A549 (cell line): ENCODE results near the gene PLCD3. TPM values are rescaled to one million over a fixed set of nuclear protein-coding genes. Genes with fewer than 3 reads are reported as not detected.

Source experiments
- ATAC-seq, 2 experiments: fragments of 200-7000 bp in 1 of 2; fragments of >200 bp in 1 of 2; cut with Nextera tagmentation in 1 of 2; cut with Tn5 transposase in 1 of 2; 3 replicates each; pipeline versions ENCODE4 v1.8.0 to v1.9.1; 2018 to 2020; ENCODE audit warnings: mild to moderate bottlenecking in 1 of 2, moderate library complexity in 1 of 2
- CTCF ChIA-PET: fragments of 300-600 bp; sonication (Branson Sonifier 250); formaldehyde crosslinking; extraction: SDS; loops from one replicate; lab custom pipeline; 2021; ENCODE audit warnings: antibody characterized with exemption, inconsistent platforms; lab: Yijun Ruan, JAX
- POLR2A ChIA-PET: fragments of 350-600 bp; formaldehyde crosslinking; extraction: SDS; loops from one replicate; lab custom pipeline; 2021; ENCODE audit warnings: antibody characterized with exemption, inconsistent platforms; lab: Yijun Ruan, JAX
- DNase-seq, 2 experiments: peaks; one replicate each; pipeline versions ENCODE4 v3.0.0 to v3.0.0-alpha.2; 2011 to 2016; ENCODE audit warnings: low read depth in 1 of 2, low spot score in 1 of 2
- FAIRE-seq: peaks from 2 replicates; lab custom pipeline; 2011; peaks lifted over from hg19 to GRCh38; lab: Jason Lieb, UNC
- H3K27ac ChIP-seq, 2 experiments: fragments of >200 bp; sonication (Bioruptor Twin); formaldehyde crosslinking; 3 replicates each; pipeline ENCODE4 v1.5.1; 2016 to 2017
- H3K4me1 ChIP-seq: fragments of >200 bp; sonication (Bioruptor Twin); formaldehyde crosslinking; 3 replicates; pipeline ENCODE4 v1.6.1; 2016
- H3K4me2 ChIP-seq: fragments of >200 bp; sonication (Bioruptor Twin); formaldehyde crosslinking; 3 replicates; pipeline ENCODE4 v1.6.1; 2016
- H3K4me3 ChIP-seq: fragments of >200 bp; sonication (Bioruptor Twin); formaldehyde crosslinking; 3 replicates; pipeline ENCODE4 v1.5.1; 2016
- H3K9me3 ChIP-seq: fragments of >200 bp; sonication (Bioruptor Twin); formaldehyde crosslinking; 3 replicates; pipeline ENCODE4 v1.6.1; 2016
- BHLHE40 ChIP-seq: IDR thresholded peaks from 2 replicates; pipeline ENCODE4 v1.6.1; 2012; ENCODE audit warnings: low read depth, low read length, inconsistent platforms
- CBX2 ChIP-seq: fragments of 200-600 bp; sonication (generic); IDR thresholded peaks from 2 replicates; pipeline ENCODE4 v1.6.1; 2016; ENCODE audit warnings: low read depth, mild to moderate bottlenecking, borderline replicate concordance
- CEBPB ChIP-seq, 2 experiments: fragments of >200 bp in 1 of 2; sonication (Bioruptor Twin) in 1 of 2; formaldehyde crosslinking in 1 of 2; IDR thresholded peaks; 2 replicates each; pipeline ENCODE4 v1.6.1; 2012 to 2016
- CHD4 ChIP-seq: fragments of 200-600 bp; sonication (generic); IDR thresholded peaks from 2 replicates; pipeline ENCODE4 v1.6.1; 2016; ENCODE audit warnings: antibody characterized with exemption, mild to moderate bottlenecking, borderline replicate concordance
- EHF ChIP-seq: fragments of 250-450 bp; sonication (Bioruptor Pico); IDR thresholded peaks from 2 replicates; pipeline ENCODE4 v1.5.0; 2020; ENCODE audit warnings: mild to moderate bottlenecking
- EP300 ChIP-seq, 2 experiments: fragments of >200 bp; sonication (Bioruptor Twin); formaldehyde crosslinking; IDR thresholded peaks; 2 replicates in 1 of 2; 3 replicates in 1 of 2; pipeline ENCODE4 v1.6.1; 2016 to 2017
- FOSB ChIP-seq: fragments of 250-450 bp; sonication (Bioruptor Pico); IDR thresholded peaks from 2 replicates; pipeline ENCODE4 v1.5.0; 2020; ENCODE audit warnings: mild to moderate bottlenecking, moderate library complexity
- FOSL2 ChIP-seq, 2 experiments: fragments of 450-650 bp in 1 of 2; fragments of >200 bp in 1 of 2; sonication (Bioruptor Twin) in 1 of 2; formaldehyde crosslinking; IDR thresholded peaks; 2 replicates each; pipeline versions ENCODE4 v1.5.0 to v1.6.1; 2016 to 2020; ENCODE audit warnings: mild to moderate bottlenecking in 1 of 2, moderate library complexity in 1 of 2
- HDAC2 ChIP-seq: fragments of 200-600 bp; sonication (generic); IDR thresholded peaks from 2 replicates; pipeline ENCODE4 v1.6.1; 2016
- JUNB ChIP-seq: fragments of >200 bp; sonication (Bioruptor Twin); formaldehyde crosslinking; IDR thresholded peaks from 2 replicates; pipeline ENCODE4 v1.6.1; 2016
- MAFK ChIP-seq: fragments of 450-650 bp; IDR thresholded peaks from 2 replicates; pipeline ENCODE4 v1.6.1; 2014; ENCODE audit not compliant: partially characterized antibody
- NFE2L2 ChIP-seq: fragments of 150-350 bp; conservative IDR thresholded peaks from 2 replicates; pipeline ENCODE4 v1.6.1; 2014; ENCODE audit warnings: low read length
- PHF8 ChIP-seq: fragments of 200-600 bp; sonication (generic); IDR thresholded peaks from 2 replicates; pipeline ENCODE4 v1.6.1; 2016; ENCODE audit warnings: low read depth, mild to moderate bottlenecking, antibody characterized with exemption, moderate library complexity, borderline replicate concordance
- POLR2A ChIP-seq: IDR thresholded peaks from 2 replicates; pipeline ENCODE4 v1.6.1; 2012; ENCODE audit warnings: mild to moderate bottlenecking, low read length
- RFX5 ChIP-seq: fragments of 450-650 bp; IDR thresholded peaks from 2 replicates; pipeline ENCODE4 v1.7.1; 2014; ENCODE audit warnings: antibody characterized with exemption, mild to moderate bottlenecking, moderate library complexity
- RNF2 ChIP-seq: fragments of 200-600 bp; sonication (generic); IDR thresholded peaks from 2 replicates; pipeline ENCODE4 v1.6.1; 2016; ENCODE audit warnings: low read depth, mild to moderate bottlenecking, antibody characterized with exemption, moderate library complexity, borderline replicate concordance
- SMC3 ChIP-seq: fragments of >200 bp; sonication (Bioruptor Twin); formaldehyde crosslinking; IDR thresholded peaks from 3 replicates; pipeline ENCODE4 v1.6.1; 2018; ENCODE audit warnings: inconsistent platforms
- SREBF2 ChIP-seq: fragments of 450-650 bp; IDR thresholded peaks from 2 replicates; pipeline ENCODE4 v1.6.1; 2014; ENCODE audit warnings: mild to moderate bottlenecking, moderate library complexity
- TFCP2L1 ChIP-seq: fragments of 250-450 bp; sonication (Bioruptor Pico); IDR thresholded peaks from 2 replicates; pipeline ENCODE4 v1.5.0; 2021; ENCODE audit warnings: mild to moderate bottlenecking
- TP53 ChIP-seq: fragments of 250-450 bp; sonication (Bioruptor Pico); IDR thresholded peaks from 2 replicates; pipeline ENCODE4 v1.5.0; 2021; ENCODE audit warnings: mild to moderate bottlenecking, moderate library complexity
- WGBS: methylation state at CpG from one replicate; pipeline ENCODE4 v1.1.6; 2017; ENCODE audit errors: missing lambda C conversion rate; 5-methylcytosine and 5-hydroxymethylcytosine counted together
- polyA plus RNA-seq, 4 experiments: library from polyadenylated mRNA; depleted of rRNA in 3 of 4; stranded (reverse); fragments of >200 nt; fragmentation: RNase III in 1 of 4; extraction: RNeasy Plus Mini Kit Qiagen cat#74134 plus additional on column Dnase treatment in 1 of 4; gene quantifications; 2 replicates in 3 of 4; 3 replicates in 1 of 4; pipeline ENCODE4 v1.2.3, GENCODE V29; 2011 to 2017
- TF ChIP-seq, protein P1 (sequence below): fragments of 150-350 bp; IDR thresholded peaks from 2 replicates; pipeline ENCODE4 v1.6.1; 2014; ENCODE audit warnings: low read depth, mild to moderate bottlenecking, low read length
- TF ChIP-seq, protein P2 (sequence below): fragments of 450-650 bp; IDR thresholded peaks from 2 replicates; pipeline ENCODE4 v1.6.1; 2014; ENCODE audit warnings: antibody characterized with exemption

Gene PLCD3
- polyA plus RNA-seq, 2 of the 4 experiments (the other 2 are of a cell fraction) = 56.6 to 105 TPM

DNA sequence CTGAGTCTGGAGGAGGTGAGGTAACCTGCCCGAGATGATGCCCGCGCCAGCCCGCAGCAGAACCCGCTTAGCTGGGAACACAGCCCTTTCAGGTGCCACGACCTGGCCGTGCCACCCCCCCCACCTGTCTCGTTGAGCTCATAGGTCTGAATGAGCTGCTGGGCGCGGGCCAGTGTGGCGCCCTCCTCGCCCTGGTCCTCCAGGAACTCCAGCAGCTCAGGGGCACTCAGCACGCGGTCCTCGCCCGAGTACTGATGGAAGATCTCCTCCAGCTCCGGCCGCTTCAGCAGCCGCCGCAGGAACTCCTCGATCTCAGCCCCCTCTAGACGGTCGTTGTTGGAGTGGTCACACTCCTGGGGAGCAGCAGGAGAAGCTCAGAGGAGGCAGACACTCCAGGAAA is 13.6 kb downstream of the PLCD3 start:
- ChIA-PET POLR2A (interaction anchor here (0.8 to 1.5 kb wide), 2 partner anchors 13 to 58 kb away, joined by 4 read pairs; partner anchors contain the start of gene NMT1), CTCF (interaction anchor here (0.6 to 12.0 kb wide), 12 partner anchors 10 to 200 kb away, joined by 3 to 288 read pairs (median 6); partner anchors contain the start of genes ACBD4, HEXIM1 and PLCD3)
- ATAC-seq = no peak
- H3K4me1 ChIP-seq = peaks cover 29% of the 10 kb centered on the region
- no peak for FAIRE-seq
- H3K4me2 ChIP-seq = no peak overlapping the region
- WGBS = 90% methylated on average over 23 of the region's 23 CpGs
- H3K27ac ChIP-seq = no peak overlapping the region
- DNase-seq = no peak
- no peaks in the 10 kb centered on the region for H3K9me3 ChIP-seq
- TF ChIP-seq POLR2A = no peak
- no peak overlapping the region for H3K4me3 ChIP-seq

DNA sequence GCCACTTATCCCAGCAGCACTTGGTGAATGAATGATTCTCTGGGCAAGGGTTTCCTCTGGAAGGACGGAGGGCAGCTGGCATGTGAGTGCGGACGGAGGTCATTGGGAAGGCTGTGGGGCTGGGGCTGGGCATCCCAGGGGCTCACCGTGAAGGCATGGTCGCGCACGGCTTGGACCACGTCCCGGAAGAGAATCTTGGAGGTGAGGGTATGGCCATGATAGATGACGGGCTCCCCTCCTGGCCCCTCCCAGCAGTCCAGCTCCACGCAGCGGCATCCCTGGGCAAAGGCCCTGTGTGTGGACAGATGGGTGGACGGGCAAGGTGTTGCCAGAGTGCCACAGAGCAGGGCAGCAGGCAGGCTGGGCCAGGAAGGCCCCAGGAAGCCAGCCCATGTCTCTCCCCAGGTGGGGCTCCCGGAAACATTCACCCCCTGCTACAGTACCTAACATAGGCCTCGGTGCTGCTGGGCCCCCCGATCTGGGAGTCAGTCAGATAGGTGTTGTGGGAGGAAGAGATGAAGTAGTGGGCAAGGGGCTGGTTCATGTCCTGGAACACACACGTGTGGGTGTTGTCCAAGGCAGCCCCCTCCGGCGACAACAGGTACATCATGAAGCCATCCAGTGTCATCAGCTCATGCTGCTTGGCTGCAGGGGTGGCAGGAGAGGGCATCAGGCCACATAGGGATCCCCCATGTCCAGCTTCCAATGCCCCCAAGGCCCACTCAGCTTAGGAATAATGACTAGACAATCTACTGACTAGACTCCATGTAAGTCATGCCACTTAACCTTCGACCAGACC is 14.3 kb downstream of the PLCD3 start:
- WGBS = 97% methylated on average over 20 of the region's 20 CpGs

DNA sequence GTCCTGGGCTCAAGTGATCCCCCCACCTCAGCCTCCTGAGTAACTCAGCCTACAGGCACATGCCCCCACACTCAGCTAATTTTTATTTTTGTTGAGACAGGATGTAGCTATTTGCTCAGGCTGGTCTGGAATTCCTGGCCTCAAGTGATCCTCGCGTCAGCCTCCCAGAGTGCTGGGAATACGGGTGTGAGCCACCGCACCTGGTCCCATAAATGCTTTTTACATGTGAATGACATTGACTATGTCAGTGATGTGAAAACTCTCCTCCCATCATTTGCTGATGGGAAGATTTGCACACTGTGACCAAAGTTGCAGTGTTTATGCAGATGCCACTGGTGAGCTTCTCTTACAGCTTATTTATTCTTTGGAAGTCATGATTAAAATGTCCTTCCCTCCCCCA is 15.0 kb downstream of the PLCD3 start:
- DNase-seq (no peak), FAIRE-seq (peak; percentile 7)
- H3K27ac ChIP-seq = no peak overlapping the region
- POLR2A ChIA-PET = interaction anchor here (0.6 kb wide), 1 partner anchor 44 kb away, joined by 3 read pairs; no protein-coding TSS in a partner anchor
- CTCF ChIA-PET = interaction anchor here (0.8 to 12.0 kb wide), 10 partner anchors 9 to 197 kb away, joined by 3 to 288 read pairs (median 12); partner anchors contain the start of genes ACBD4 and PLCD3
- no peaks in the 10 kb centered on the region for H3K9me3 ChIP-seq
- 80% methylated on average over 4 of the region's 4 CpGs for WGBS
- H3K4me3 ChIP-seq = no peak overlapping the region
- H3K4me1 ChIP-seq = peaks cover 16% of the 10 kb centered on the region
- H3K4me2 ChIP-seq = no peak overlapping the region
- TF ChIP-seq RFX5 (no peak), CHD4 (no peak), FOSB (CRISPR knock-in tag) (no peak), SMC3 (no peak), FOSL2 (IDR thresholded peaks at IDR 0.05) (no peak), FOSL2 (CRISPR knock-in tag; IDR thresholded peaks at IDR 0.05) (no peak), CBX2 (no peak), EHF (CRISPR knock-in tag) (no peak), CEBPB (IDR thresholded peaks at IDR 0.05) (no peak), JUNB (no peak), EP300 (IDR thresholded peaks at IDR 0.05) (no peak), POLR2A (no peak), SREBF2 (no peak), HDAC2 (no peak), NFE2L2 (no peak), RNF2 (no peak), TFCP2L1 (CRISPR knock-in tag) (no peak)
- TF ChIP-seq, protein P1, sequence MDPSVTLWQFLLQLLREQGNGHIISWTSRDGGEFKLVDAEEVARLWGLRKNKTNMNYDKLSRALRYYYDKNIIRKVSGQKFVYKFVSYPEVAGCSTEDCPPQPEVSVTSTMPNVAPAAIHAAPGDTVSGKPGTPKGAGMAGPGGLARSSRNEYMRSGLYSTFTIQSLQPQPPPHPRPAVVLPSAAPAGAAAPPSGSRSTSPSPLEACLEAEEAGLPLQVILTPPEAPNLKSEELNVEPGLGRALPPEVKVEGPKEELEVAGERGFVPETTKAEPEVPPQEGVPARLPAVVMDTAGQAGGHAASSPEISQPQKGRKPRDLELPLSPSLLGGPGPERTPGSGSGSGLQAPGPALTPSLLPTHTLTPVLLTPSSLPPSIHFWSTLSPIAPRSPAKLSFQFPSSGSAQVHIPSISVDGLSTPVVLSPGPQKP = no peak
- TF ChIP-seq, protein P2, sequence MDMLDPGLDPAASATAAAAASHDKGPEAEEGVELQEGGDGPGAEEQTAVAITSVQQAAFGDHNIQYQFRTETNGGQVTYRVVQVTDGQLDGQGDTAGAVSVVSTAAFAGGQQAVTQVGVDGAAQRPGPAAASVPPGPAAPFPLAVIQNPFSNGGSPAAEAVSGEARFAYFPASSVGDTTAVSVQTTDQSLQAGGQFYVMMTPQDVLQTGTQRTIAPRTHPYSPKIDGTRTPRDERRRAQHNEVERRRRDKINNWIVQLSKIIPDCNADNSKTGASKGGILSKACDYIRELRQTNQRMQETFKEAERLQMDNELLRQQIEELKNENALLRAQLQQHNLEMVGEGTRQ = no peak
- TF ChIP-seq, all 56 proteins: peak for 0
- no peak for ATAC-seq

More for the DNA sequence above, 14.3 kb downstream of the PLCD3 start:
- Histone ChIP-seq H3K4me2 (no peak overlapping the region), H3K27ac (peak overlapping the region in 1 of 2 experiments; percentile 7; a peak in 1 of 6 replicates), H3K9me3 (no peaks in the 10 kb centered on the region), H3K4me3 (no peak overlapping the region), H3K4me1 (peaks cover 23% of the 10 kb centered on the region)
- ATAC-seq = no peak
- ChIA-PET CTCF (interaction anchor here (0.8 to 12.0 kb wide), 12 partner anchors 9 to 200 kb away, joined by 3 to 288 read pairs (median 4); partner anchors contain the start of genes ACBD4, HEXIM1 and PLCD3), POLR2A (interaction anchor here (0.6 to 1.5 kb wide), 2 partner anchors 43 to 57 kb away, joined by 3 to 4 read pairs; partner anchors contain the start of gene NMT1)
- no peak for TF ChIP-seq MAFK
- TF ChIP-seq PHF8 = no peak
- no peak for TF ChIP-seq BHLHE40
- TF ChIP-seq, protein P1 = no peak
- TF ChIP-seq TP53 (CRISPR knock-in tag) = no peak
- DNase-seq = no peak
- FAIRE-seq = no peak
